OCI-LY1 (cell line): ENCODE measurements around the gene RAPGEF2.

Experiments used
- H2AFZ ChIP-seq: fragments of 200-600 bp; sonication (generic), shearing (Covaris generic); 2 replicates; pipeline ENCODE4 v1.6.0; 2014; ENCODE audit warnings: antibody characterized with exemption, mild to moderate bottlenecking, low read length
- H3F3A ChIP-seq: fragments of 200-600 bp; sonication (generic), shearing (Covaris generic); 2 replicates; pipeline ENCODE4 v1.6.0; 2014; ENCODE audit warnings: mild to moderate bottlenecking, antibody characterized with exemption, low read length, moderate library complexity; ENCODE audit not compliant: insufficient read depth
- H3K27ac ChIP-seq: fragments of 200-600 bp; sonication (generic); 2 replicates; pipeline ENCODE4 v1.5.1; 2014; ENCODE audit warnings: low read length, mixed run types, mild to moderate bottlenecking, low read depth; ENCODE audit not compliant: poor library complexity, severe bottlenecking
- H3K27me3 ChIP-seq: fragments of 200-600 bp; sonication (generic); 2 replicates; pipeline ENCODE4 v1.6.0; 2014; ENCODE audit warnings: antibody characterized with exemption, mild to moderate bottlenecking, low read length, moderate library complexity; ENCODE audit not compliant: insufficient read depth
- H3K36me3 ChIP-seq: fragments of 200-600 bp; sonication (generic); 2 replicates; pipeline ENCODE4 v1.6.1; 2014; ENCODE audit warnings: mild to moderate bottlenecking, antibody characterized with exemption, low read length, moderate library complexity, mixed read lengths; ENCODE audit not compliant: insufficient read depth
- H3K4me1 ChIP-seq: fragments of 200-600 bp; sonication (generic); 2 replicates; pipeline ENCODE4 v1.5.1; 2014; ENCODE audit warnings: mild to moderate bottlenecking, low read length, moderate library complexity; ENCODE audit not compliant: insufficient read depth, severe bottlenecking
- H3K4me2 ChIP-seq: fragments of 200-600 bp; sonication (generic), shearing (Covaris generic); 2 replicates; pipeline ENCODE4 v1.6.1; 2014; ENCODE audit warnings: low read length
- H3K4me3 ChIP-seq: fragments of 200-600 bp; sonication (generic); 2 replicates; pipeline ENCODE4 v1.5.1; 2014; ENCODE audit warnings: low read length, low read depth, mild to moderate bottlenecking, mixed read lengths; ENCODE audit not compliant: poor library complexity, severe bottlenecking
- H3K79me2 ChIP-seq: fragments of 200-600 bp; shearing (Covaris generic); 2 replicates; pipeline ENCODE4 v1.6.1; 2016; ENCODE audit warnings: mixed run types, low read length, mixed read lengths; ENCODE audit not compliant: insufficient read depth
- H3K9ac ChIP-seq: fragments of 200-600 bp; sonication (generic), shearing (Covaris generic); 2 replicates; pipeline ENCODE4 v1.6.1; 2014; ENCODE audit warnings: mild to moderate bottlenecking, low read length, mixed read lengths
- H3K9me2 ChIP-seq: fragments of 200-600 bp; sonication (generic), shearing (Covaris generic); 2 replicates; pipeline ENCODE4 v1.6.1; 2014; ENCODE audit warnings: low read depth, mild to moderate bottlenecking, low read length, mixed read lengths
- H3K9me3 ChIP-seq: fragments of 200-600 bp; shearing (Covaris generic); 2 replicates; pipeline ENCODE4 v1.6.1; 2014; ENCODE audit warnings: low read length, mixed read lengths
- H4K20me1 ChIP-seq: fragments of 200-600 bp; sonication (generic), shearing (Covaris generic); 2 replicates; pipeline ENCODE4 v1.6.0; 2016; ENCODE audit warnings: mild to moderate bottlenecking, low read length; ENCODE audit not compliant: insufficient read depth
- EZH2 ChIP-seq: fragments of 200-600 bp; sonication (generic), shearing (Covaris generic); IDR thresholded peaks from 2 replicates; pipeline ENCODE4 v1.8.0; 2017; ENCODE audit warnings: borderline replicate concordance, mixed run types, mild to moderate bottlenecking, antibody characterized with exemption, low read length, moderate library complexity, mixed read lengths
- TF ChIP-seq, protein P1 (sequence below): fragments of 200-600 bp; sonication (generic), shearing (Covaris generic); IDR thresholded peaks from 2 replicates; pipeline ENCODE4 v1.5.1; 2017; ENCODE audit warnings: mild to moderate bottlenecking, antibody characterized with exemption, low read length, moderate library complexity, mixed read lengths

Gene RAPGEF2

DNA sequence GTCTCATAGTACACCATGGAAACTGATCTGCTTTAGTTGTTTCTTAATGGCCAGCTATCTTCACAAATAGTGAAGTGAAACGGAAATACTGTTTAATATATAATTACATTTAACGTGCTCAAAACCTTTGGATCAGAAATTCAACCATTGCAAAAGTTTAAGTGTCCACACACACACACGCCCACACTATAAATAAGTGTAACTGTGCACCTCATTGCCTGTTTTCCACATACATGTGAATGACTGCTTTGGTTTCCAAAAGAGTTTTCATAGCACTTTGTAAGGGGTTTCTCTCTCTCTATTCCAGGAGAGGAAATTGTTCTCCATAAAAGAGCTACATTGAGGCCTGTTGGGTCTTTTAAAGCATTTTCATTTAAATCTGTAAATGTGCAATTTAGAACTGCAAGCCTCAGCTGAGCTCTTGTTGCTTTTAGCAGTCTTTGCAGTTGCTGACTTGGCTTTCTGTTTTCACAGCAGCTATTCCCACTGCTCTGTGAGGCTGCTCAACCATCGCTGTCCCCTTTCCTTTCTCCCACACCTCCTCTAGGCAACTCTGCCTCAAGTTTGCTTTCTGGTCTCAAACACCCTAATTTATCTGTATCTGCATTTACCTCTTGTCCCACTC lies 94.5 kb downstream of the RAPGEF2 start:
- Histone ChIP-seq H2AFZ (no peak overlapping the region), H3K79me2 (no peaks in the 10 kb centered on the region), H3K9me3 (no peaks in the 10 kb centered on the region), H3K4me2 (no peak overlapping the region), H3F3A (no peaks in the 10 kb centered on the region), H3K4me1 (no peaks in the 10 kb centered on the region), H3K36me3 (no peaks in the 10 kb centered on the region), H3K27ac (no peak overlapping the region), H3K9me2 (no peaks in the 10 kb centered on the region), H3K9ac (no peak overlapping the region), H3K27me3 (no peaks in the 10 kb centered on the region), H4K20me1 (no peaks in the 10 kb centered on the region), H3K4me3 (no peak overlapping the region)
- no peak for TF ChIP-seq EZH2
- TF ChIP-seq, protein P1, sequence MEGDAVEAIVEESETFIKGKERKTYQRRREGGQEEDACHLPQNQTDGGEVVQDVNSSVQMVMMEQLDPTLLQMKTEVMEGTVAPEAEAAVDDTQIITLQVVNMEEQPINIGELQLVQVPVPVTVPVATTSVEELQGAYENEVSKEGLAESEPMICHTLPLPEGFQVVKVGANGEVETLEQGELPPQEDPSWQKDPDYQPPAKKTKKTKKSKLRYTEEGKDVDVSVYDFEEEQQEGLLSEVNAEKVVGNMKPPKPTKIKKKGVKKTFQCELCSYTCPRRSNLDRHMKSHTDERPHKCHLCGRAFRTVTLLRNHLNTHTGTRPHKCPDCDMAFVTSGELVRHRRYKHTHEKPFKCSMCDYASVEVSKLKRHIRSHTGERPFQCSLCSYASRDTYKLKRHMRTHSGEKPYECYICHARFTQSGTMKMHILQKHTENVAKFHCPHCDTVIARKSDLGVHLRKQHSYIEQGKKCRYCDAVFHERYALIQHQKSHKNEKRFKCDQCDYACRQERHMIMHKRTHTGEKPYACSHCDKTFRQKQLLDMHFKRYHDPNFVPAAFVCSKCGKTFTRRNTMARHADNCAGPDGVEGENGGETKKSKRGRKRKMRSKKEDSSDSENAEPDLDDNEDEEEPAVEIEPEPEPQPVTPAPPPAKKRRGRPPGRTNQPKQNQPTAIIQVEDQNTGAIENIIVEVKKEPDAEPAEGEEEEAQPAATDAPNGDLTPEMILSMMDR: no peak

DNA sequence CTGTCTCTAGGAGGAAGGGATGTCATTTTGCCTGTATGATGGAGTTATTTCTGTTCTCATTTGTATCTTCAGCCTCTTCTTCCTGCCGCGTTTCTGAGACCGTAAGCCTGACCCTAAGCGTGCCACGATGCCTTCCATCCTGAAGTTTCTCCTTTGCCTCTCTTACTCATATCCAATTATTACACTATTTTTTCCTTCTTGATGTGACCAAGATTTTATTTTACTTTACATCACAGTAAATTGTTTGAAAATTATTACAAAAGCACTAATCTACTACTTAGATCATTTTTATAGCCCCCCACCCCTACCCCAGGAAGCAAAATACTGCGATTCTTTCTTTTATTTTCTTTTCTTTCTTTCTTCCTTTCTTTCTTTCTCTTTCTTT lies 95.0 kb downstream of the RAPGEF2 start:
- Histone ChIP-seq H3K36me3 (no peaks in the 10 kb centered on the region), H4K20me1 (no peaks in the 10 kb centered on the region), H3K4me2 (no peak overlapping the region), H3K9ac (no peak overlapping the region), H3K4me1 (no peaks in the 10 kb centered on the region), H3F3A (no peaks in the 10 kb centered on the region), H3K27me3 (no peaks in the 10 kb centered on the region), H3K27ac (no peak overlapping the region), H3K9me2 (no peaks in the 10 kb centered on the region), H3K9me3 (no peaks in the 10 kb centered on the region), H2AFZ (no peak overlapping the region), H3K4me3 (no peak overlapping the region), H3K79me2 (no peaks in the 10 kb centered on the region)
- TF ChIP-seq, protein P1: no peak
- TF ChIP-seq EZH2: no peak

- Histone ChIP-seq H2AFZ (no peak overlapping the region), H3K27ac (no peak overlapping the region), H3K9ac (no peak overlapping the region), H4K20me1 (no peaks in the 10 kb centered on the region), H3K4me3 (no peak overlapping the region), H3F3A (no peaks in the 10 kb centered on the region), H3K4me1 (no peaks in the 10 kb centered on the region), H3K9me3 (no peaks in the 10 kb centered on the region), H3K9me2 (no peaks in the 10 kb centered on the region), H3K36me3 (no peaks in the 10 kb centered on the region), H3K27me3 (no peaks in the 10 kb centered on the region), H3K79me2 (no peaks in the 10 kb centered on the region), H3K4me2 (no peak overlapping the region)
- no peak for TF ChIP-seq EZH2
- TF ChIP-seq, protein P1: no peak
These were observed 96.9 kb downstream of the RAPGEF2 start for GRCh38 chr4:159199826-159200225.
